Measurements from ENCODE around the gene PAX1.

GRCh38 chr20:21708738-21709534, 3.5 kb downstream of the PAX1 start:
- TF ChIP-seq, protein P1, sequence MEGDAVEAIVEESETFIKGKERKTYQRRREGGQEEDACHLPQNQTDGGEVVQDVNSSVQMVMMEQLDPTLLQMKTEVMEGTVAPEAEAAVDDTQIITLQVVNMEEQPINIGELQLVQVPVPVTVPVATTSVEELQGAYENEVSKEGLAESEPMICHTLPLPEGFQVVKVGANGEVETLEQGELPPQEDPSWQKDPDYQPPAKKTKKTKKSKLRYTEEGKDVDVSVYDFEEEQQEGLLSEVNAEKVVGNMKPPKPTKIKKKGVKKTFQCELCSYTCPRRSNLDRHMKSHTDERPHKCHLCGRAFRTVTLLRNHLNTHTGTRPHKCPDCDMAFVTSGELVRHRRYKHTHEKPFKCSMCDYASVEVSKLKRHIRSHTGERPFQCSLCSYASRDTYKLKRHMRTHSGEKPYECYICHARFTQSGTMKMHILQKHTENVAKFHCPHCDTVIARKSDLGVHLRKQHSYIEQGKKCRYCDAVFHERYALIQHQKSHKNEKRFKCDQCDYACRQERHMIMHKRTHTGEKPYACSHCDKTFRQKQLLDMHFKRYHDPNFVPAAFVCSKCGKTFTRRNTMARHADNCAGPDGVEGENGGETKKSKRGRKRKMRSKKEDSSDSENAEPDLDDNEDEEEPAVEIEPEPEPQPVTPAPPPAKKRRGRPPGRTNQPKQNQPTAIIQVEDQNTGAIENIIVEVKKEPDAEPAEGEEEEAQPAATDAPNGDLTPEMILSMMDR (IDR thresholded peaks at IDR 0.05; ENCODE audit: low read length) = no peak
- TF ChIP-seq EZH2 (IDR thresholded peaks at IDR 0.05; ENCODE audit: borderline replicate concordance, low read length) = no peak
